Gastrocnemius medialis (tissue), 4 donors: ENCODE data around the gene BHMT2. TPM values are rescaled to one million over a fixed set of nuclear protein-coding genes. Genes with fewer than 3 reads are reported as not detected.

ENCODE experiments used
- ATAC-seq, 2 donors: fragments of 150-250 bp; one replicate each; pipeline ENCODE4 v1.9.1; 2016
- DNase-seq, 2 donors: peaks; one replicate each; pipeline ENCODE4 v3.0.0-alpha.2; 2019
- H3K27ac ChIP-seq, 4 donors: fragments of 200-600 bp; sonication (generic); 1 replicate in 1 of 4; 2 replicates in 3 of 4; pipeline ENCODE4 v1.5.1; 2016 to 2018; ENCODE audit warnings: mild to moderate bottlenecking in 2 of 4, moderate library complexity in 1 of 4
- H3K27me3 ChIP-seq, 3 donors: fragments of 200-600 bp; sonication (generic) in 2 of 3; 1 replicate in 1 of 3; 2 replicates in 2 of 3; pipeline versions ENCODE4 v1.5.1 to v1.6.0; 2016 to 2019; ENCODE audit warnings: mild to moderate bottlenecking in 1 of 3, moderate library complexity in 1 of 3
- H3K36me3 ChIP-seq, 2 donors: fragments of 200-600 bp; sonication (generic) in 1 of 2; one replicate each; pipeline ENCODE4 v1.5.1; 2017 to 2018
- H3K4me1 ChIP-seq, 2 donors: fragments of 200-600 bp; sonication (generic) in 1 of 2; one replicate each; pipeline ENCODE4 v1.5.1; 2016 to 2017; ENCODE audit warnings: mild to moderate bottlenecking in 2 of 2
- H3K4me3 ChIP-seq, 4 donors: fragments of 200-600 bp; sonication (generic) in 3 of 4; 1 replicate in 1 of 4; 2 replicates in 3 of 4; pipeline ENCODE4 v1.5.1; 2016 to 2019; ENCODE audit warnings: mild to moderate bottlenecking in 2 of 4
- H3K9me3 ChIP-seq, 3 donors: fragments of 200-600 bp; sonication (generic) in 2 of 3; 1 replicate in 1 of 3; 2 replicates in 2 of 3; pipeline ENCODE4 v1.5.1; 2016 to 2019
- CTCF ChIP-seq, 5 experiments: fragments of 450-650 bp in 3 of 5; fragments of 200-600 bp in 2 of 5; sonication (generic) in 2 of 5; IDR thresholded peaks in 4 of 5; conservative IDR thresholded peaks in 1 of 5; 1 replicate in 4 of 5; 2 replicates in 1 of 5; pipeline ENCODE4 v1.5.1; 2016 to 2019; ENCODE audit warnings: antibody characterized with exemption in 5 of 5, mild to moderate bottlenecking in 3 of 5, moderate library complexity in 3 of 5
- POLR2A ChIP-seq, 2 donors: fragments of 450-650 bp; IDR thresholded peaks; one replicate each; pipeline ENCODE4 v1.6.1; 2017; ENCODE audit warnings: antibody characterized with exemption in 2 of 2, mild to moderate bottlenecking in 2 of 2, moderate library complexity in 2 of 2
- in situ Hi-C, 4 donors: fragments of 200-750 bp; cut with MboI; loops; one replicate each; pipeline versions ENCODE4 v1.15.0 to v1.8.0; 2017; ENCODE audit warnings: low sequenced_read_pairs in 4 of 4
- intact Hi-C: fragments of 100-400 bp; cut with DNase I; formaldehyde crosslinking; loops from one replicate; pipeline ENCODE4 v1.15.1; 2023; ENCODE audit warnings: low total_unique reads
- total RNA-seq, 4 donors: library from RNA; depleted of rRNA; stranded (reverse); fragments of >200 nt; gene quantifications; one replicate each; pipeline versions ENCODE4 v1.1.0 to v1.2.3, GENCODE V29; 2016

Gene BHMT2
- total RNA-seq, 4 donors from 2014 or later: 3.3 to 7.1 (median 5.0) TPM

GRCh38 chr5:79135790-79136553 lies 66.4 kb downstream of the BHMT2 start:
- H3K4me3 ChIP-seq: no peak overlapping the region
- intact Hi-C loops: loop anchor here (10.0 kb wide), 1 partner anchor 231 kb away; no protein-coding TSS in a partner anchor
- ATAC-seq: no peak

GRCh38 chr5:79136618-79137017 lies 67.1 kb downstream of the BHMT2 start:
- no peak for TF ChIP-seq CTCF (IDR thresholded peaks at IDR 0.05 in 4 of 5, conservative IDR thresholded peaks at IDR 0.05 in 1 of 5)
- no peak for TF ChIP-seq POLR2A (IDR thresholded peaks at IDR 0.05)
- Histone ChIP-seq H3K4me1 (peaks cover 4 to 5% of the 10 kb centered on the region in 2 donors), H3K36me3 (no peaks in the 10 kb centered on the region), H3K4me3 (no peak overlapping the region), H3K9me3 (no peaks in the 10 kb centered on the region), H3K27ac (no peak overlapping the region), H3K27me3 (no peaks in the 10 kb centered on the region)
- intact Hi-C loops (loop anchor here (10.0 kb wide), 1 partner anchor 232 kb away; no protein-coding TSS in a partner anchor), in situ Hi-C loops (loop anchor here (10.0 to 25.0 kb wide), 4 partner anchors 112 to 328 kb away; no protein-coding TSS in a partner anchor)
- no peak for DNase-seq
- ATAC-seq: no peak

More at GRCh38 chr5:79135790-79136553, 66.4 kb downstream of the BHMT2 start:
- Histone ChIP-seq H3K9me3 (no peaks in the 10 kb centered on the region), H3K27ac (no peak overlapping the region), H3K27me3 (no peaks in the 10 kb centered on the region), H3K4me1 (peaks cover 4 to 5% of the 10 kb centered on the region in 2 donors), H3K36me3 (no peaks in the 10 kb centered on the region)
- TF ChIP-seq POLR2A (IDR thresholded peaks at IDR 0.05) (no peak), CTCF (IDR thresholded peaks at IDR 0.05 in 4 of 5, conservative IDR thresholded peaks at IDR 0.05 in 1 of 5) (no peak)
- no peak for DNase-seq
- in situ Hi-C loops: loop anchor here (10.0 to 25.0 kb wide), 4 partner anchors 111 to 329 kb away; no protein-coding TSS in a partner anchor

Other genes starting within 250 kb of the BHMT2 start
- gene ARSB, start 84.5 kb upstream of the BHMT2 start, total RNA-seq: 1 to 10 TPM; 3.2 to 8.3 (median 5.1) TPM
- gene DMGDH, start 93 bp upstream of the BHMT2 start, total RNA-seq: 1 to 10 TPM in 1 of 4 donors, under 1 TPM in 3; 0.15 to 1.8 (median 0.65) TPM
- gene BHMT, start 42.0 kb downstream of the BHMT2 start, total RNA-seq: 1 to 10 TPM in 1 of 4 donors, under 1 TPM in 2, not detected in 1; 0.66 to 1.0 (median 0.91) TPM
- gene JMY, start 166.4 kb downstream of the BHMT2 start, total RNA-seq: 10 to 100 TPM; 11.4 to 26.7 (median 16.8) TPM